IMR-90 (cell line): Measurements from ENCODE around the gene GRIK3. TPM values are rescaled to one million over a fixed set of nuclear protein-coding genes. Genes with fewer than 3 reads are reported as not detected.

Source experiments
- ATAC-seq: fragments of 200-7000 bp; cut with Tn5 transposase; 2 replicates; pipeline ENCODE4 v1.9.1; 2020; ENCODE audit warnings: low read depth, mild to moderate bottlenecking, moderate library complexity
- BruUV-seq: library from RNA; stranded (reverse); fragments of 400-500 nt; replicated peaks from 2 replicates; lab custom pipeline; 2021; lab: Mats Ljungman, UMichigan
- CTCF ChIA-PET: fragments of 300-600 bp; formaldehyde crosslinking; extraction: SDS; loops from one replicate; lab custom pipeline; 2021; ENCODE audit warnings: antibody characterized with exemption; lab: Yijun Ruan, JAX
- POLR2A ChIA-PET: fragments of 300-600 bp; sonication (Branson Sonifier 250); formaldehyde crosslinking; loops from one replicate; lab custom pipeline; 2022; ENCODE audit warnings: antibody characterized with exemption; ENCODE audit not compliant: unreplicated experiment; lab: Charles Lee
- DNase-seq: peaks from one replicate; pipeline ENCODE4 v3.0.0; 2013
- H2AFZ ChIP-seq: replicated peaks from 2 replicates; pipeline ENCODE3; 2013; ENCODE audit warnings: low read length, mild to moderate bottlenecking; ENCODE audit not compliant: poor library complexity
- H2AK5ac ChIP-seq: 2 replicates; pipeline ENCODE4 v1.6.1; 2013; ENCODE audit warnings: low read depth, low read length, inconsistent platforms
- H2AK9ac ChIP-seq: replicated peaks from 2 replicates; pipeline ENCODE3; 2013; ENCODE audit warnings: mild to moderate bottlenecking, low read depth, low read length, moderate library complexity; ENCODE audit not compliant: poor library complexity
- H2BK120ac ChIP-seq: 2 replicates; pipeline ENCODE4 v1.6.1; 2013; ENCODE audit warnings: low read depth, low read length, inconsistent platforms
- H2BK15ac ChIP-seq: 3 replicates; pipeline ENCODE4 v1.6.1; 2013; ENCODE audit warnings: low read depth, low read length, inconsistent platforms
- H2BK20ac ChIP-seq: 2 replicates; pipeline ENCODE4 v1.6.1; 2013; ENCODE audit warnings: low read depth, mild to moderate bottlenecking, inconsistent platforms, low read length, moderate library complexity
- H2BK5ac ChIP-seq: 2 replicates; pipeline ENCODE4 v1.6.1; 2013; ENCODE audit warnings: mild to moderate bottlenecking, low read depth, low read length, inconsistent platforms; ENCODE audit not compliant: poor library complexity, severe bottlenecking
- H3K14ac ChIP-seq: replicated peaks from 2 replicates; pipeline ENCODE4 v1.6.1; 2013; ENCODE audit warnings: low read depth, low read length, inconsistent platforms
- H3K18ac ChIP-seq: 2 replicates; pipeline ENCODE4 v1.6.1; 2013; ENCODE audit warnings: low read depth, low read length, control low read depth
- H3K23ac ChIP-seq: 2 replicates; pipeline ENCODE4 v1.6.1; 2013; ENCODE audit warnings: low read depth, low read length, inconsistent platforms
- H3K27ac ChIP-seq: 2 replicates; pipeline ENCODE4 v1.5.1; 2013; ENCODE audit warnings: mild to moderate bottlenecking, control low read depth, low read length; ENCODE audit not compliant: insufficient read depth
- H3K27me3 ChIP-seq: 2 replicates; pipeline ENCODE4 v1.6.1; 2013; ENCODE audit warnings: low read length; ENCODE audit not compliant: control insufficient read depth, insufficient read depth
- H3K36me3 ChIP-seq: 2 replicates; pipeline ENCODE4 v1.6.1; 2013; ENCODE audit warnings: low read length, mixed read lengths; ENCODE audit not compliant: control insufficient read depth, insufficient read depth
- H3K4ac ChIP-seq: 2 replicates; pipeline ENCODE4 v1.6.1; 2013; ENCODE audit warnings: low read depth, low read length, inconsistent platforms
- H3K4me1 ChIP-seq: 2 replicates; pipeline ENCODE4 v1.6.1; 2013; ENCODE audit warnings: low read length, mixed read lengths; ENCODE audit not compliant: control insufficient read depth, insufficient read depth
- H3K4me2 ChIP-seq: 2 replicates; pipeline ENCODE4 v1.6.1; 2013; ENCODE audit warnings: low read depth, mild to moderate bottlenecking, control low read depth, low read length, moderate library complexity
- H3K4me3 ChIP-seq: 2 replicates; pipeline ENCODE4 v1.5.1; 2013; ENCODE audit warnings: low read depth, mild to moderate bottlenecking, control low read depth, low read length, moderate library complexity; ENCODE audit not compliant: insufficient read depth
- H3K56ac ChIP-seq: 2 replicates; pipeline ENCODE4 v1.6.1; 2013; ENCODE audit warnings: low read length, inconsistent platforms; ENCODE audit not compliant: insufficient read depth; ENCODE audit errors: extremely low read depth
- H3K79me1 ChIP-seq, 2 experiments: 2 replicates each; pipeline ENCODE4 v1.6.1; 2013; ENCODE audit warnings: low read length in 2 of 2, inconsistent platforms in 1 of 2, low read depth in 1 of 2
- H3K9ac ChIP-seq: 2 replicates; pipeline ENCODE4 v1.6.1; 2013; ENCODE audit warnings: low read depth, low read length, control low read depth
- H3K9me1 ChIP-seq: 2 replicates; pipeline ENCODE4 v1.6.1; 2013; ENCODE audit warnings: low read length, inconsistent platforms; ENCODE audit not compliant: insufficient read depth
- H3K9me3 ChIP-seq: 2 replicates; pipeline ENCODE4 v1.6.1; 2013; ENCODE audit warnings: low read length; ENCODE audit not compliant: control insufficient read depth, insufficient read depth
- H4K20me1 ChIP-seq: 2 replicates; pipeline ENCODE4 v1.6.1; 2013; ENCODE audit warnings: low read length, inconsistent platforms; ENCODE audit not compliant: insufficient read depth
- H4K5ac ChIP-seq: 2 replicates; pipeline ENCODE4 v1.6.1; 2013; ENCODE audit warnings: mild to moderate bottlenecking, low read depth, low read length, control low read depth
- H4K8ac ChIP-seq, 2 experiments: 2 replicates each; pipeline ENCODE4 v1.6.1; 2013; ENCODE audit warnings: low read depth in 2 of 2, low read length in 2 of 2, control low read depth in 1 of 2, inconsistent platforms in 1 of 2
- H4K91ac ChIP-seq: 2 replicates; pipeline ENCODE4 v1.6.1; 2013; ENCODE audit warnings: low read depth, low read length, inconsistent platforms; ENCODE audit not compliant: insufficient read depth
- BHLHE40 ChIP-seq: fragments of 150-350 bp; IDR thresholded peaks from 2 replicates; pipeline ENCODE4 v1.6.1; 2016; ENCODE audit warnings: mild to moderate bottlenecking, low read depth, low read length
- CEBPB ChIP-seq: IDR thresholded peaks from 2 replicates; pipeline ENCODE4 v1.6.1; 2012; ENCODE audit warnings: low read depth, low read length, improper control_type of control experiment
- CHD1 ChIP-seq: IDR thresholded peaks from 2 replicates; pipeline ENCODE4 v1.6.1; 2012; ENCODE audit warnings: low read depth, low read length, improper control_type of control experiment
- CTCF ChIP-seq: conservative IDR thresholded peaks from 2 replicates; pipeline ENCODE4 v1.5.1; 2012; ENCODE audit warnings: mild to moderate bottlenecking, low read depth, low read length, improper control_type of control experiment
- FOS ChIP-seq: fragments of 150-350 bp; IDR thresholded peaks from 2 replicates; pipeline ENCODE4 v1.6.1; 2016; ENCODE audit warnings: low read depth, low read length
- MAFK ChIP-seq: IDR thresholded peaks from 2 replicates; pipeline ENCODE4 v1.6.1; 2012; ENCODE audit warnings: low read depth, low read length, improper control_type of control experiment
- MAZ ChIP-seq: IDR thresholded peaks from 2 replicates; pipeline ENCODE4 v1.6.1; 2012; ENCODE audit warnings: low read depth, mild to moderate bottlenecking, low read length, improper control_type of control experiment, moderate library complexity, borderline replicate concordance
- MXI1 ChIP-seq: IDR thresholded peaks from 2 replicates; pipeline ENCODE4 v1.6.1; 2012; ENCODE audit warnings: low read depth, mild to moderate bottlenecking, low read length, moderate library complexity, borderline replicate concordance
- NFE2L2 ChIP-seq: fragments of 150-350 bp; IDR thresholded peaks from 2 replicates; pipeline ENCODE4 v1.6.1; 2016; ENCODE audit warnings: low read depth, mild to moderate bottlenecking, low read length
- POLR2A ChIP-seq: IDR thresholded peaks from 2 replicates; pipeline ENCODE4 v1.6.1; 2012; ENCODE audit warnings: mild to moderate bottlenecking, low read depth, low read length
- RAD21 ChIP-seq: IDR thresholded peaks from 2 replicates; pipeline ENCODE4 v1.6.1; 2012; ENCODE audit warnings: low read length, improper control_type of control experiment
- RCOR1 ChIP-seq: IDR thresholded peaks from 2 replicates; pipeline ENCODE4 v1.6.1; 2012; ENCODE audit warnings: mild to moderate bottlenecking, low read length, improper control_type of control experiment; ENCODE audit not compliant: insufficient replicate concordance
- RFX5 ChIP-seq: IDR thresholded peaks from 2 replicates; pipeline ENCODE4 v1.8.0; 2012; ENCODE audit warnings: low read depth, mild to moderate bottlenecking, low read length, moderate library complexity
- SMC3 ChIP-seq: fragments of 150-350 bp; IDR thresholded peaks from 2 replicates; pipeline ENCODE4 v1.6.1; 2016; ENCODE audit warnings: low read depth, mild to moderate bottlenecking, antibody characterized with exemption, low read length, moderate library complexity
- WGBS, 2 experiments: methylation state at CpG; one replicate each; pipeline versions ENCODE4 v1.1.5 to v1.1.7; 2013; ENCODE audit warnings: missing lambda C conversion rate in 2 of 2; ENCODE audit not compliant: insufficient read length in 1 of 2; ENCODE audit errors: extremely low coverage in 2 of 2; 5-methylcytosine and 5-hydroxymethylcytosine counted together
- dilution Hi-C: fragments of 300-500 bp; cut with HindIII; formaldehyde crosslinking; loops from one replicate; pipeline ENCODE4 v1.14.3; 2018; ENCODE audit warnings: low sequenced_read_pairs; ENCODE audit not compliant: unreplicated experiment
- in situ Hi-C: fragments of 300-500 bp; cut with MboI; formaldehyde crosslinking; loops from 3 replicates; pipeline ENCODE4 v1.14.3; 2019; ENCODE audit warnings: low sequenced_read_pairs, inconsistent platforms, mixed read lengths
- intact Hi-C: fragments of 100-400 bp; cut with micrococcal nuclease; formaldehyde crosslinking; loops from 2 replicates; pipeline ENCODE4 v1.10.0; 2022
- polyA plus RNA-seq, 3 experiments: library from polyadenylated mRNA; depleted of rRNA; stranded (reverse); fragments of >200 nt; gene quantifications; 2 replicates each; pipeline ENCODE4 v1.2.3, GENCODE V29; 2012; ENCODE audit warnings: low replicate concordance in 1 of 3
- total RNA-seq: library from RNA; depleted of rRNA; stranded (reverse); fragments of >200 nt; gene quantifications from 2 replicates; pipeline ENCODE4 v1.2.3, GENCODE V29; 2012
- TF ChIP-seq, protein P1 (sequence below): fragments of 150-350 bp; IDR thresholded peaks from 2 replicates; pipeline ENCODE4 v1.6.1; 2016; ENCODE audit warnings: low read depth, mild to moderate bottlenecking, low read length, moderate library complexity, borderline replicate concordance
- TF ChIP-seq, protein P2 (sequence below): fragments of 150-350 bp; IDR thresholded peaks from 2 replicates; pipeline ENCODE4 v1.6.1; 2017; ENCODE audit warnings: mild to moderate bottlenecking, antibody characterized with exemption, low read length, low read depth

The GRIK3 gene
- total and polyA plus RNA-seq, 2 of the 4 experiments (the other 2 are of a cell fraction): not detected

DNA sequence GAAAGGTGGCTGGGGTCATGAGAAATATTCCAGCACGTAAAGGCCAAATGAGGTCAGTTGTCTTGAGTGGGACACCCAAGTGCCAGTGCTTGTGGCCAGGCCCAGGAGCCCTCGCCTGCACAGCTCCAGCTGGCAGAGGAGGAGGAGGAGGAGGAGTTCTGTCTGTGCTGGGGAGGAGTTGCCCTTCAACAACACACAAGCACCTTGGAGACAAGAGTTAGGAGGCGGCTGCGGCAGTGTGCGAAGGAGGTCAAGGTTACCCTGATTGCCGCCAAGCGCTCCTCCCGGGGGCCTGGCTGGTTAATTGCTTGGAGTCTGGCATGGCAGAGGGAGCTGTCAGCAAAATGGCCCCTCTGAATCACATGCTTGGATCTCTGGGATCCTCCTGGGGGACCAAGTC, 45.1 kb downstream of the GRIK3 start:
- ChIA-PET CTCF (no interaction called here), POLR2A (no interaction called here)
- intact Hi-C loops (no loop called here), dilution Hi-C loops (no loop called here), in situ Hi-C loops (no loop called here)
- H3K14ac ChIP-seq: no peak overlapping the region
- peak overlapping the region; percentile 43 for H2AFZ ChIP-seq
- no peak overlapping the region for H2BK5ac ChIP-seq
- H2AK5ac ChIP-seq: no peak overlapping the region
- no peak overlapping the region for H2BK15ac ChIP-seq
- no peak overlapping the region for H3K18ac ChIP-seq
- no peaks in the 10 kb centered on the region for H3K9me1 ChIP-seq
- H4K8ac ChIP-seq: no peak overlapping the region
- no peak overlapping the region for H3K23ac ChIP-seq
- H2BK120ac ChIP-seq: no peak overlapping the region
- no peak overlapping the region for H3K27ac ChIP-seq
- H3K27me3 ChIP-seq: no peaks in the 10 kb centered on the region; the same call in 1 of the 2 replicates
- no peak overlapping the region for H3K56ac ChIP-seq
- H4K91ac ChIP-seq: no peak overlapping the region
- no TSS peak for BruUV-seq
- no peak overlapping the region for H3K4me3 ChIP-seq
- 19% methylated on average over 3 of the region's 8 CpGs; no CpG with 5 or more reads in 1 of the 2 experiments for WGBS, 2 experiments
- H3K4ac ChIP-seq: no peak overlapping the region
- H4K20me1 ChIP-seq: no peaks in the 10 kb centered on the region
- ATAC-seq (no peak), DNase-seq (no peak)
- no peaks in the 10 kb centered on the region for H3K36me3 ChIP-seq
- H3K9ac ChIP-seq: no peak overlapping the region
- H2AK9ac ChIP-seq: no peak overlapping the region
- no peaks in the 10 kb centered on the region for H3K4me1 ChIP-seq
- no peak overlapping the region for H3K4me2 ChIP-seq
- H2BK20ac ChIP-seq: no peak overlapping the region
- no peak overlapping the region for H4K5ac ChIP-seq
- TF ChIP-seq CEBPB (no peak), POLR2A (no peak), BHLHE40 (no peak), MAZ (no peak), RFX5 (no peak), RCOR1 (no peak), CHD1 (no peak), FOS (no peak), CTCF (no peak), RAD21 (no peak), MXI1 (no peak), NFE2L2 (no peak), MAFK (no peak), SMC3 (no peak)
- TF ChIP-seq, protein P1, sequence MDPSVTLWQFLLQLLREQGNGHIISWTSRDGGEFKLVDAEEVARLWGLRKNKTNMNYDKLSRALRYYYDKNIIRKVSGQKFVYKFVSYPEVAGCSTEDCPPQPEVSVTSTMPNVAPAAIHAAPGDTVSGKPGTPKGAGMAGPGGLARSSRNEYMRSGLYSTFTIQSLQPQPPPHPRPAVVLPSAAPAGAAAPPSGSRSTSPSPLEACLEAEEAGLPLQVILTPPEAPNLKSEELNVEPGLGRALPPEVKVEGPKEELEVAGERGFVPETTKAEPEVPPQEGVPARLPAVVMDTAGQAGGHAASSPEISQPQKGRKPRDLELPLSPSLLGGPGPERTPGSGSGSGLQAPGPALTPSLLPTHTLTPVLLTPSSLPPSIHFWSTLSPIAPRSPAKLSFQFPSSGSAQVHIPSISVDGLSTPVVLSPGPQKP: no peak
- TF ChIP-seq, protein P2, sequence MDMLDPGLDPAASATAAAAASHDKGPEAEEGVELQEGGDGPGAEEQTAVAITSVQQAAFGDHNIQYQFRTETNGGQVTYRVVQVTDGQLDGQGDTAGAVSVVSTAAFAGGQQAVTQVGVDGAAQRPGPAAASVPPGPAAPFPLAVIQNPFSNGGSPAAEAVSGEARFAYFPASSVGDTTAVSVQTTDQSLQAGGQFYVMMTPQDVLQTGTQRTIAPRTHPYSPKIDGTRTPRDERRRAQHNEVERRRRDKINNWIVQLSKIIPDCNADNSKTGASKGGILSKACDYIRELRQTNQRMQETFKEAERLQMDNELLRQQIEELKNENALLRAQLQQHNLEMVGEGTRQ: no peak
- no peaks in the 10 kb centered on the region for H3K9me3 ChIP-seq
- H3K79me1 ChIP-seq: no peaks in the 10 kb centered on the region
